ENCODE results near the gene SAG. TPM values are rescaled to one million over a fixed set of nuclear protein-coding genes. Genes with fewer than 3 reads are reported as not detected.

The SAG gene

DNA sequence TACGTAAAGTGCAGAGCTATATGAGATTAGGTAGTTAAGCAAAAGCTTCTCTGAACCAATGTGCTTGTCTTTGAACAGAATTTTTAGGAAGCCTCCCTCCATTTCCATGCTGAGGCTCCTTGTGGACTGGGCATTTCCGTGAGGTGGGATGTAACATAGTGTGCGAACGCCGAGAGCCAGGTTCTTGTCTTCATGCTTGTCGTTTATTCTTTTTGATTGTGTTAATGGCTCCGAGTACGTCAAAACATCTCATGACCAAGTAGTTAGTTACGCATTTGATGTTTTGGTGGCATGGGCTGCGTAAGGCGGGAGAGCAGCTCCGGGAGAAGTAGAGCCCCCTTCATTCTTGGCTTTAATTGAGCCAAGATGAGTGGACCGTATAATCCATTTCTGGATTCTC, 79.6 kb downstream of the SAG start:
- H2BK15ac ChIP-seq (replicated peaks; ENCODE audit: low read depth) = no peak overlapping the region
- H4K8ac ChIP-seq (ENCODE audit: low read depth, low read length) = no peak overlapping the region
- H3K4me3 ChIP-seq (ENCODE audit: low read length) = no peak overlapping the region
- no peak overlapping the region for H3K27ac ChIP-seq (ENCODE audit: low read depth, low read length)
- no peak overlapping the region for H2BK5ac ChIP-seq (ENCODE audit: low read length)
- no peaks in the 10 kb centered on the region for H3K27me3 ChIP-seq (ENCODE audit: insufficient read depth, low read length, poor library complexity)
- DNase-seq = no peak
- no peaks in the 10 kb centered on the region for H3K4me1 ChIP-seq (ENCODE audit: control insufficient read depth, low read depth, low read length)
- no peak overlapping the region for H3K4me2 ChIP-seq (ENCODE audit: low read length)
- H2BK120ac ChIP-seq (ENCODE audit: low read depth, low read length) = no peak overlapping the region
- no peak overlapping the region for H2AK5ac ChIP-seq (ENCODE audit: low read length)
- no peak overlapping the region for H4K5ac ChIP-seq (ENCODE audit: low read length)
- H3K18ac ChIP-seq (ENCODE audit: low read length) = no peak overlapping the region
- no peaks in the 10 kb centered on the region for H3K79me2 ChIP-seq (ENCODE audit: control insufficient read depth, insufficient read depth, low read length)
- no peak overlapping the region for H3K9ac ChIP-seq (ENCODE audit: low read length)
- no peaks in the 10 kb centered on the region for H3K36me3 ChIP-seq (ENCODE audit: control insufficient read depth, insufficient read depth, low read length)
- no peak overlapping the region for H3K56ac ChIP-seq (ENCODE audit: low read length)
- no CpG with 5 or more reads among the region's 13 CpGs for WGBS (ENCODE audit: extremely low coverage, insufficient coverage, low lambda C conversion rate)
- H3K23ac ChIP-seq (ENCODE audit: low read length) = no peak overlapping the region
- H3K4ac ChIP-seq (ENCODE audit: low read depth, low read length) = no peak overlapping the region
- peaks cover 6% of the 10 kb centered on the region for H3K79me1 ChIP-seq (ENCODE audit: low read length)

DNA sequence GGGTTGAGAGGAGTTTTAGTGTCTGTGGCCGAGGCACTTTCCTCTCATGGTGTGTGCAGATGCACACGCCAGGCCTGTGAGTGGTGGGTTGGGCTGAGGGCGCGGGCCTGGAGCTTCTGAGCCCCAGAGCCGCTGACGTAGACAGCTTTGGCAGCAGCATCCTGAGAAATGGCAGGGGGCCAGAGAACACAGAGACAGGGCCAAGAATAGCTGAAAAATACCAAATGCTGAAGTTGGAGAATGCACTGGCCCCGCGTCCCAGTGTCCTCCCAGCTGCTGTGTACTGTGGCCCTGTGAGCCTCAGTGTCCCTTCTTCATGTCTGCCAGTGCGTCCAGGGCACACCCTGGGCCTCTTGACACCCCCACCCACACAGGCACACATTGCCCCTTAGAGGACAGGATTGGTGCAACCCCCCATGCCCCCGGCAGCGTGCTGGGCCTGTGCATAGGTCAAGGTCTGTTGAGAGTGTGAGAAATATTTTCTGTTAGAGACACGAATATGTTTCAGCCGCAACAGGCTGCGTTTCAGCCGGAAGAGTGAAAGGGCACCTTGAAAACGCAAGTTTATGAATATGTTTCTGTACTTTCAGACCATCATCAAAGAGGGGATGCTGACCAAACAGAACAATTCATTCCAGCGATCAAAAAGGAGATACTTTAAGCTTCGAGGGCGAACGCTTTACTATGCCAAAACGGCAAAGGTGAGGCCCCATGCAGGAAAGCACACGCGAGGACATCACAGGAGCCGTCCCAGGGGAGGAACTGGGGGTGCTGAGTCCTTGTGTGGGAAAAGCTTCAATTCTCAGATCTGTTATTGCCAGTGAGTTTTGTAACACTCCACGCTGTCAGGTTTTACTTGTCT, 80.3 kb downstream of the SAG start:
- Histone ChIP-seq H3K36me3 (ENCODE audit: control insufficient read depth, insufficient read depth, low read length) (no peaks in the 10 kb centered on the region), H3K23ac (ENCODE audit: low read length) (no peak overlapping the region), H3K4me1 (ENCODE audit: control insufficient read depth, low read depth, low read length) (no peaks in the 10 kb centered on the region), H3K4me2 (ENCODE audit: low read length) (no peak overlapping the region), H3K4ac (ENCODE audit: low read depth, low read length) (no peak overlapping the region), H3K18ac (ENCODE audit: low read length) (no peak overlapping the region), H2BK15ac (replicated peaks; ENCODE audit: low read depth) (no peak overlapping the region), H2BK120ac (ENCODE audit: low read depth, low read length) (no peak overlapping the region), H3K9ac (ENCODE audit: low read length) (no peak overlapping the region), H3K27me3 (ENCODE audit: insufficient read depth, low read length, poor library complexity) (no peaks in the 10 kb centered on the region), H4K5ac (ENCODE audit: low read length) (no peak overlapping the region), H3K27ac (ENCODE audit: low read depth, low read length) (no peak overlapping the region), H3K79me1 (ENCODE audit: low read length) (peaks cover 6% of the 10 kb centered on the region), H3K56ac (ENCODE audit: low read length) (no peak overlapping the region), H2AK5ac (ENCODE audit: low read length) (no peak overlapping the region), H3K79me2 (ENCODE audit: control insufficient read depth, insufficient read depth, low read length) (no peaks in the 10 kb centered on the region), H3K4me3 (ENCODE audit: low read length) (no peak overlapping the region), H4K8ac (ENCODE audit: low read depth, low read length) (no peak overlapping the region), H2BK5ac (ENCODE audit: low read length) (no peak overlapping the region)
- no peak for DNase-seq
- no CpG with 5 or more reads among the region's 25 CpGs for WGBS (ENCODE audit: extremely low coverage, insufficient coverage, low lambda C conversion rate)

DNA sequence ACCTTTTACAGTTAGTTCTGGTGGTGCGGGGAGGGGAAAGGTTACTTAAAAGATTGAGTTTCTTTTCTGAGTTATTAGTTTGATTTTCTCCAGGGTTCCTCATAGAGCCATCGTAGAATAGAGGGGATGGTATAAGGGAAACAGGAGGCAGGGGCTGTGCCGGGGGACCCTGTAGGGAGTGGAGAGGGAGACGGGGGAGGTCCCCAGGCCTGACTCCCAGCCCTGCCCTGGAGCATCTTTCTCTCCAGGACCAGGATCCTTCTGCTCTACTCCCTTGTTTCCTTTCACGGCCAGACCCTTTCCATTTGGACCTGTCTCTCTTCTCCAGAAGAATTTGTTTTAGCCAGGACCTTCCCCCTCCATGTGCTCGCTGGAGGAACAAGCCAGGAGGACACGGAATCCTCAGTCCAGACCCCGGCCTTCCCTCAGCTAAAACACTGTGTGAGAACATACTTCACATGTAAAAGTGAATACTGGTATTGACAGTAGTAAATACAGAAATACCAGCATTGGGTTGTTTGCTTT, 82.0 kb downstream of the SAG start:
- Histone ChIP-seq H3K79me2 (ENCODE audit: control insufficient read depth, insufficient read depth, low read length) (no peaks in the 10 kb centered on the region), H3K4me3 (ENCODE audit: low read length) (no peak overlapping the region), H3K23ac (ENCODE audit: low read length) (no peak overlapping the region), H3K27ac (ENCODE audit: low read depth, low read length) (no peak overlapping the region), H3K4me1 (ENCODE audit: control insufficient read depth, low read depth, low read length) (no peaks in the 10 kb centered on the region), H2BK120ac (ENCODE audit: low read depth, low read length) (no peak overlapping the region), H3K27me3 (ENCODE audit: insufficient read depth, low read length, poor library complexity) (no peaks in the 10 kb centered on the region), H3K9ac (ENCODE audit: low read length) (no peak overlapping the region), H3K18ac (ENCODE audit: low read length) (no peak overlapping the region), H2BK15ac (replicated peaks; ENCODE audit: low read depth) (no peak overlapping the region), H4K8ac (ENCODE audit: low read depth, low read length) (no peak overlapping the region), H4K5ac (ENCODE audit: low read length) (no peak overlapping the region), H3K36me3 (ENCODE audit: control insufficient read depth, insufficient read depth, low read length) (no peaks in the 10 kb centered on the region), H2BK5ac (ENCODE audit: low read length) (no peak overlapping the region), H3K4me2 (ENCODE audit: low read length) (no peak overlapping the region), H3K79me1 (ENCODE audit: low read length) (peaks cover 6% of the 10 kb centered on the region), H3K56ac (ENCODE audit: low read length) (no peak overlapping the region), H3K4ac (ENCODE audit: low read depth, low read length) (no peak overlapping the region), H2AK5ac (ENCODE audit: low read length) (no peak overlapping the region)
- no CpG with 5 or more reads among the region's 8 CpGs for WGBS (ENCODE audit: extremely low coverage, insufficient coverage, low lambda C conversion rate)
- DNase-seq = no peak

DNA sequence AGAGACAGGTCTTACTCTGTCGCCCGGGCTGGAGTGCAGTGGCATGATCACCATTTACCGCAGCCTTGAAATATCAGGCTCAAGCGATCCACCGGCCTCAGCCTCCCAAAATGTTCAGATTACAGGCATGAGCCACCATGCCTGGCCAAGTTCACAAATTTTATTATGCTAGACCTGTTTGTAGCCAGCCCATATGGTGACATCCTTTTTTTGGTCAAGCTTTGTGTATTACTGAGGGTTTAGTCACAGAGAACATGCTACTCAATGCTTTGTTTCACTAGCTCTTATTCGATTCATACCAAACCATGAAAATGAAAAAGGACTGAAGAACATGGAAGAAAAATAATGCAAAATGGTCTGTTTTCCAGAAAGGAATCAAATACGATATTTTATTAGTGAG, 88.1 kb downstream of the SAG start:
- Histone ChIP-seq H3K79me1 (ENCODE audit: low read length) (no peaks in the 10 kb centered on the region), H2BK15ac (replicated peaks; ENCODE audit: low read depth) (no peak overlapping the region), H4K5ac (ENCODE audit: low read length) (no peak overlapping the region), H2BK120ac (ENCODE audit: low read depth, low read length) (no peak overlapping the region), H3K18ac (ENCODE audit: low read length) (no peak overlapping the region), H3K36me3 (ENCODE audit: control insufficient read depth, insufficient read depth, low read length) (no peaks in the 10 kb centered on the region), H2AK5ac (ENCODE audit: low read length) (no peak overlapping the region), H3K4ac (ENCODE audit: low read depth, low read length) (no peak overlapping the region), H3K9ac (ENCODE audit: low read length) (no peak overlapping the region), H3K27ac (ENCODE audit: low read depth, low read length) (no peak overlapping the region), H3K27me3 (ENCODE audit: insufficient read depth, low read length, poor library complexity) (no peaks in the 10 kb centered on the region), H3K79me2 (ENCODE audit: control insufficient read depth, insufficient read depth, low read length) (no peaks in the 10 kb centered on the region), H3K56ac (ENCODE audit: low read length) (no peak overlapping the region), H4K8ac (ENCODE audit: low read depth, low read length) (no peak overlapping the region), H3K4me1 (ENCODE audit: control insufficient read depth, low read depth, low read length) (peaks cover 2% of the 10 kb centered on the region), H3K23ac (ENCODE audit: low read length) (no peak overlapping the region), H3K4me3 (ENCODE audit: low read length) (no peak overlapping the region), H3K4me2 (ENCODE audit: low read length) (no peak overlapping the region), H2BK5ac (ENCODE audit: low read length) (no peak overlapping the region)
- no CpG with 5 or more reads among the region's 7 CpGs for WGBS (ENCODE audit: extremely low coverage, insufficient coverage, low lambda C conversion rate)
- no peak for DNase-seq

Small RNA genes lying within 50 kb of the gene (small RNA-seq; reads per million reads assigned to genes)
- gene RF00019 (ENCODE audit: insufficient read depth) = not detected
- 249 reads per million, percentile 97 among the genes with 10 or more reads in this experiment for gene SCARNA5 (ENCODE audit: insufficient read depth)
- gene SCARNA6 (ENCODE audit: insufficient read depth) = 610 reads per million, percentile 98 among the genes with 10 or more reads in this experiment
